GM12892 (cell line): Measurements from ENCODE around the gene ACTR3.

Experiments used
- POLR2A ChIP-seq: IDR thresholded peaks from 2 replicates; pipeline ENCODE4 v1.6.1; 2011; ENCODE audit warnings: low read depth, low read length, control low read depth
- POLR2AphosphoS5 ChIP-seq: IDR thresholded peaks from 2 replicates; pipeline ENCODE4 v1.6.1; 2011; ENCODE audit warnings: low read depth, low read length, control low read depth
- TAF1 ChIP-seq: IDR thresholded peaks from 2 replicates; pipeline ENCODE4 v1.6.1; 2011; ENCODE audit warnings: low read depth, mild to moderate bottlenecking, control low read depth, low read length, borderline replicate concordance

- TF ChIP-seq POLR2A (no peak), TAF1 (no peak), POLR2AphosphoS5 (no peak)
Observed at GRCh38 chr2:113850687-113851086, 39.2 kb upstream of the ACTR3 start.
